H1 (cell line): ENCODE data around the gene NR1H2. TPM values are rescaled to one million over a fixed set of nuclear protein-coding genes. Genes with fewer than 3 reads are reported as not detected.

Source experiments
- ASH2L ChIP-seq: fragments of 200-600, 300-600 bp; sonication (generic); IDR thresholded peaks from one replicate; pipeline ENCODE4 v1.7.1; 2017; ENCODE audit warnings: low read length
- CBX8 ChIP-seq: fragments of 300-800, 300-1000 bp; sonication (generic); IDR thresholded peaks from 2 replicates; pipeline ENCODE4 v1.7.1; 2016; ENCODE audit warnings: low read depth, low read length, borderline replicate concordance
- CTCF ChIP-seq, 3 experiments: IDR thresholded peaks; 1 replicate in 2 of 3; 2 replicates in 1 of 3; pipeline versions ENCODE4 v1.5.1 to v1.6.1; 2011; ENCODE audit warnings: low read length in 3 of 3, mild to moderate bottlenecking in 3 of 3, inconsistent platforms in 2 of 3, low read depth in 1 of 3, moderate library complexity in 1 of 3; ENCODE audit not compliant: insufficient read depth in 1 of 3; ENCODE audit errors: control extremely low read depth in 1 of 3
- FOSL1 ChIP-seq: IDR thresholded peaks from 2 replicates; pipeline ENCODE4 v1.6.1; 2011; ENCODE audit warnings: mild to moderate bottlenecking, low read depth, low read length, moderate library complexity; ENCODE audit not compliant: insufficient read depth
- HDAC6 ChIP-seq: IDR thresholded peaks from one replicate; pipeline ENCODE4 v1.7.1; 2012; ENCODE audit warnings: low read depth, mild to moderate bottlenecking, inconsistent platforms, low read length, moderate library complexity
- NANOG ChIP-seq: IDR thresholded peaks from 2 replicates; pipeline ENCODE4 v1.6.1; 2011; ENCODE audit warnings: low read length, low read depth, mild to moderate bottlenecking, inconsistent platforms; ENCODE audit not compliant: insufficient read depth, poor library complexity, severe bottlenecking
- PHF8 ChIP-seq: fragments of 200-600 bp; sonication (generic); conservative IDR thresholded peaks from 2 replicates; pipeline ENCODE4 v1.7.1; 2012; ENCODE audit warnings: low read depth, mild to moderate bottlenecking, inconsistent platforms, low read length, moderate library complexity
- POLR2A ChIP-seq, 2 experiments: IDR thresholded peaks; 1 replicate in 1 of 2; 2 replicates in 1 of 2; pipeline ENCODE4 v1.6.1; 2011; ENCODE audit warnings: low read depth in 2 of 2, low read length in 2 of 2, mild to moderate bottlenecking in 2 of 2; ENCODE audit errors: control extremely low read depth in 1 of 2
- POLR2AphosphoS5 ChIP-seq: IDR thresholded peaks from 2 replicates; pipeline ENCODE4 v1.6.1; 2011; ENCODE audit warnings: low read depth, low read length
- RAD21 ChIP-seq, 2 experiments: IDR thresholded peaks in 1 of 2; conservative IDR thresholded peaks in 1 of 2; 2 replicates each; pipeline ENCODE4 v1.6.1; 2011; ENCODE audit warnings: low read depth in 2 of 2, low read length in 2 of 2, improper control_type of control experiment in 1 of 2, inconsistent platforms in 1 of 2, mild to moderate bottlenecking in 1 of 2, moderate library complexity in 1 of 2
- RNF2 ChIP-seq: fragments of 200-900, 300-1000 bp; sonication (generic); IDR thresholded peaks from 2 replicates; pipeline ENCODE4 v1.7.1; 2016; ENCODE audit warnings: borderline replicate concordance, low read depth, mild to moderate bottlenecking, antibody characterized with exemption, low read length; ENCODE audit not compliant: poor library complexity, severe bottlenecking; ENCODE audit errors: missing control alignments
- SAP30 ChIP-seq: fragments of 300-600 bp; sonication (generic); IDR thresholded peaks from 2 replicates; pipeline ENCODE4 v1.7.1; 2012; ENCODE audit warnings: low read length, moderate library complexity, mild to moderate bottlenecking, inconsistent platforms; ENCODE audit not compliant: insufficient read depth, insufficient replicate concordance
- SIN3A ChIP-seq, 2 experiments: IDR thresholded peaks in 1 of 2; conservative IDR thresholded peaks in 1 of 2; 2 replicates each; pipeline ENCODE4 v1.6.1; 2011 to 2012; ENCODE audit warnings: low read length in 2 of 2, improper control_type of control experiment in 1 of 2, low read depth in 1 of 2, mild to moderate bottlenecking in 1 of 2
- SIRT6 ChIP-seq: IDR thresholded peaks from one replicate; pipeline ENCODE4 v1.7.1; 2012; ENCODE audit warnings: low read length, inconsistent platforms
- TAF1 ChIP-seq: IDR thresholded peaks from 2 replicates; pipeline ENCODE4 v1.6.1; 2011; ENCODE audit warnings: mild to moderate bottlenecking, low read depth, low read length
- ZNF274 ChIP-seq: IDR thresholded peaks from 2 replicates; pipeline ENCODE4 v1.7.0; 2012; ENCODE audit warnings: low read length, borderline replicate concordance; ENCODE audit errors: extremely low read depth
- polyA plus RNA-seq, 7 experiments: library from polyadenylated mRNA; depleted of rRNA in 3 of 7; stranded (reverse) in 5 of 7; unstranded in 2 of 7; fragments of >200 nt in 5 of 7; fragments of 200-250 nt in 2 of 7; gene quantifications; 1 replicate in 5 of 7; 2 replicates in 1 of 7; 4 replicates in 1 of 7; pipeline versions ENCODE4 v1.2.1 to v1.2.3, GENCODE V29; 2011 to 2013; ENCODE audit warnings: missing spikeins in 2 of 7, mixed read lengths in 2 of 7
- total RNA-seq: library from RNA; stranded (reverse); fragmentation: NEBNext Ultra II Directional; extraction: Animal tissue kit (Norgen Biotek cat#: 25700); gene quantifications from 2 replicates; pipeline ENCODE4 v1.2.1, GENCODE V29; 2021

The NR1H2 gene
- total and polyA plus RNA-seq, 2 of the 8 experiments (the other 6 are each of a cell fraction or from before 2014, with no cell fraction given): 40.3 to 47.5 TPM

- TF ChIP-seq SAP30: peak; percentile 63
- peak; percentile 94 for TF ChIP-seq PHF8
- no peak; a peak in 1 of 4 replicates for TF ChIP-seq CTCF (IDR thresholded peaks at IDR 0.05; ENCODE audit: control extremely low read depth in 1 of 3, insufficient read depth in 1 of 3, low read depth in 1 of 3, low read length in 3 of 3)
- TF ChIP-seq HDAC6: no peak
- no peak for TF ChIP-seq NANOG
- no peak for TF ChIP-seq CBX8
- TF ChIP-seq RNF2: no peak
- TF ChIP-seq RAD21 (IDR thresholded peaks at IDR 0.05 in 1 of 2, conservative IDR thresholded peaks at IDR 0.05 in 1 of 2; ENCODE audit: low read depth in 2 of 2, low read length in 2 of 2): no peak; a peak in 1 of 4 replicates
- TF ChIP-seq ASH2L: peak; percentile 97
- TF ChIP-seq SIN3A (conservative IDR thresholded peaks at IDR 0.05 in 1 of 2, IDR thresholded peaks at IDR 0.05 in 1 of 2; ENCODE audit: low read depth in 1 of 2, low read length in 2 of 2): peak; percentile 69 to 90; a peak in 3 of 4 replicates
- TF ChIP-seq FOSL1: no peak
- peak in 1 of 2 experiments; percentile 68; a peak in 1 of 3 replicates for TF ChIP-seq POLR2A (IDR thresholded peaks at IDR 0.05; ENCODE audit: control extremely low read depth in 1 of 2, low read depth in 2 of 2, low read length in 2 of 2)
- TF ChIP-seq TAF1: peak; percentile 83
- TF ChIP-seq POLR2AphosphoS5: peak; percentile 70; the same call in 1 of the 2 replicates
- TF ChIP-seq SIRT6: no peak
- no peak for TF ChIP-seq ZNF274
Measured at GRCh38 chr19:50376166-50377050, at the start of gene NR1H2 (continued).
